K562 (cell line): ENCODE data around the gene PLEKHA7. TPM values are rescaled to one million over a fixed set of nuclear protein-coding genes. Genes with fewer than 3 reads are reported as not detected.

ENCODE experiments used
- ATAC-seq: fragments of 200-7000 bp; cut with Tn5 transposase; 3 replicates; pipeline ENCODE4 v1.9.1; 2020; ENCODE audit warnings: moderate library complexity
- BruUV-seq: library from RNA; stranded (reverse); fragments of 400-500 nt; replicated peaks from 2 replicates; lab custom pipeline; 2021; lab: Mats Ljungman, UMichigan
- CTCF ChIA-PET: fragments of 300-600 bp; formaldehyde crosslinking; extraction: SDS; loops from one replicate; lab custom pipeline; 2021; ENCODE audit warnings: low intra/inter-chr PET ratio; lab: Yijun Ruan, JAX
- POLR2A ChIA-PET: fragments of 300-600, 350-650 bp; sonication (Branson Sonifier 250); formaldehyde crosslinking; extraction: SDS; loops from one replicate; lab custom pipeline; 2021; ENCODE audit warnings: antibody characterized with exemption, inconsistent platforms; lab: Yijun Ruan, JAX
- DNase-seq, 4 experiments: peaks; one replicate each; pipeline versions ENCODE4 v3.0.0 to v3.0.0-alpha.2; 2011 to 2018; ENCODE audit warnings: low spot score in 3 of 4, mixed read lengths in 3 of 4; ENCODE audit errors: extremely low read depth in 1 of 4
- FAIRE-seq: peaks from 2 replicates; lab custom pipeline; 2011; peaks lifted over from hg19 to GRCh38; lab: Jason Lieb, UNC
- H2AFZ ChIP-seq: 2 replicates; pipeline ENCODE4 v1.6.0; 2011; ENCODE audit warnings: low read depth, low read length, control low read depth, inconsistent platforms
- H3K27ac ChIP-seq: fragments of 200-600 bp; 3 replicates; pipeline ENCODE4 v1.8.0; 2011; ENCODE audit warnings: low read depth, mild to moderate bottlenecking, control low read depth, inconsistent platforms, low read length, moderate library complexity, mixed read lengths; ENCODE audit errors: extremely low read depth
- H3K27me3 ChIP-seq, 2 experiments: fragments of 300-600 bp in 1 of 2; 2 replicates in 1 of 2; 3 replicates in 1 of 2; pipeline versions ENCODE4 v1.6.0 to v1.8.0; 2011; ENCODE audit warnings: inconsistent platforms in 2 of 2, low read length in 2 of 2, mild to moderate bottlenecking in 1 of 2, mixed read lengths in 1 of 2, moderate library complexity in 1 of 2; ENCODE audit not compliant: control insufficient read depth in 2 of 2, insufficient read depth in 2 of 2
- H3K36me3 ChIP-seq: fragments of 300-600 bp; 3 replicates; pipeline ENCODE4 v1.8.0; 2011; ENCODE audit warnings: mild to moderate bottlenecking, low read length, inconsistent platforms; ENCODE audit not compliant: control insufficient read depth, insufficient read depth
- H3K4me1 ChIP-seq, 2 experiments: fragments of 200-600 bp in 1 of 2; replicated peaks in 1 of 2; 2 replicates in 1 of 2; 3 replicates in 1 of 2; pipeline versions ENCODE4 v1.5.1 to v1.8.0; 2011; ENCODE audit warnings: inconsistent platforms in 2 of 2, low read length in 2 of 2, mild to moderate bottlenecking in 1 of 2, mixed read lengths in 1 of 2, moderate library complexity in 1 of 2; ENCODE audit not compliant: control insufficient read depth in 2 of 2, insufficient read depth in 2 of 2
- H3K4me2 ChIP-seq: 2 replicates; pipeline ENCODE4 v1.6.1; 2011; ENCODE audit warnings: low read length, control low read depth, inconsistent platforms, mixed read lengths; ENCODE audit not compliant: insufficient read depth
- H3K4me3 ChIP-seq: fragments of 200-600 bp; sonication (generic), shearing (Covaris generic); 2 replicates; pipeline ENCODE4 v1.5.1; 2016; ENCODE audit warnings: control low read depth, inconsistent platforms
- H3K79me2 ChIP-seq: fragments of 200-600 bp; 3 replicates; pipeline ENCODE4 v1.8.0; 2011; ENCODE audit warnings: low read length, inconsistent platforms; ENCODE audit not compliant: control insufficient read depth, insufficient read depth
- H3K9ac ChIP-seq, 2 experiments: 2 replicates each; pipeline versions ENCODE4 v1.6.0 to v1.6.1; 2011; ENCODE audit warnings: low read depth in 2 of 2, low read length in 2 of 2, control low read depth in 1 of 2, inconsistent platforms in 1 of 2, mild to moderate bottlenecking in 1 of 2, mixed read lengths in 1 of 2; ENCODE audit not compliant: insufficient read depth in 1 of 2
- H3K9me1 ChIP-seq: one replicate; pipeline ENCODE4 v1.6.0; 2011; ENCODE audit warnings: inconsistent platforms, mild to moderate bottlenecking, low read length, moderate library complexity; ENCODE audit not compliant: control insufficient read depth, insufficient read depth
- H3K9me3 ChIP-seq: replicated peaks from 2 replicates; pipeline ENCODE4 v1.5.1; 2011; ENCODE audit warnings: low read depth, low read length, inconsistent platforms; ENCODE audit not compliant: control insufficient read depth, insufficient read depth
- H4K20me1 ChIP-seq: replicated peaks from 2 replicates; pipeline ENCODE4 v1.6.1; 2011; ENCODE audit warnings: low read length, inconsistent platforms, mixed read lengths; ENCODE audit not compliant: control insufficient read depth, insufficient read depth
- CBFA2T3 ChIP-seq: fragments of 450-650 bp; IDR thresholded peaks from 2 replicates; pipeline ENCODE4 v1.6.1; 2017
- CBX5 ChIP-seq: IDR thresholded peaks from 2 replicates; pipeline ENCODE4 v1.6.1; 2014; ENCODE audit warnings: low read depth, borderline replicate concordance
- ILK ChIP-seq: fragments of 450-650 bp; IDR thresholded peaks from 2 replicates; pipeline ENCODE4 v1.6.1; 2016; ENCODE audit warnings: missing genetic modification characterization, low read depth, mild to moderate bottlenecking, missing compliant biosample characterization, moderate library complexity, borderline replicate concordance
- KAT2B ChIP-seq: IDR thresholded peaks from one replicate; pipeline ENCODE4 v1.6.1; 2012; ENCODE audit warnings: low read depth, mild to moderate bottlenecking, control low read depth, inconsistent platforms, low read length, moderate library complexity
- MED1 ChIP-seq: sonication (generic); formaldehyde crosslinking; IDR thresholded peaks from 2 replicates; pipeline ENCODE4 v1.8.1; 2023; ENCODE audit warnings: missing genetic modification reagents, borderline replicate concordance
- RAD21 ChIP-seq, 2 experiments: fragments of 250-450 bp in 1 of 2; fragments of 450-650 bp in 1 of 2; sonication (Bioruptor Pico) in 1 of 2; formaldehyde crosslinking in 1 of 2; IDR thresholded peaks in 1 of 2; conservative IDR thresholded peaks in 1 of 2; 2 replicates each; pipeline versions ENCODE4 v1.4.0 to v1.8.0; 2020 to 2022; ENCODE audit warnings: mild to moderate bottlenecking in 2 of 2, moderate library complexity in 1 of 2
- SP1 ChIP-seq: sonication (generic); formaldehyde crosslinking; IDR thresholded peaks from 2 replicates; pipeline ENCODE4 v1.8.1; 2022; ENCODE audit warnings: mild to moderate bottlenecking, missing genetic modification reagents
- TCF7 ChIP-seq: sonication (generic); IDR thresholded peaks from 2 replicates; pipeline ENCODE4 v1.6.1; 2016; ENCODE audit warnings: antibody characterized with exemption, borderline replicate concordance
- ZNF133 ChIP-seq: fragments of 250-450 bp; sonication (Bioruptor Pico); IDR thresholded peaks from 2 replicates; pipeline ENCODE4 v1.4.0; 2020; ENCODE audit warnings: mild to moderate bottlenecking
- ZNF143 ChIP-seq: sonication (generic); formaldehyde crosslinking; IDR thresholded peaks from 2 replicates; pipeline ENCODE4 v1.9.0; 2022; ENCODE audit warnings: mild to moderate bottlenecking, missing genetic modification reagents
- ZNF780A ChIP-seq: fragments of 250-450 bp; sonication (Bioruptor Pico); IDR thresholded peaks from 2 replicates; pipeline ENCODE4 v1.5.0; 2021; ENCODE audit warnings: mild to moderate bottlenecking
- WGBS: fragments of 100-300 bp; shearing (Covaris generic); methylation state at CpG from one replicate; pipeline ENCODE4 v1.1.6; 2016; ENCODE audit warnings: low coverage, mixed read lengths; ENCODE audit not compliant: insufficient coverage; ENCODE audit errors: missing lambda C conversion rate; 5-methylcytosine and 5-hydroxymethylcytosine counted together
- in situ Hi-C: fragments of 300-500 bp; cut with MboI; formaldehyde crosslinking; loops from 4 replicates; pipeline ENCODE4 v1.15.0; 2018; ENCODE audit warnings: inconsistent platforms, mixed read lengths
- intact Hi-C: fragments of 100-400 bp; cut with micrococcal nuclease; formaldehyde crosslinking; loops from 2 replicates; pipeline ENCODE4 v1.14.2; 2022
- polyA plus RNA-seq, 8 experiments: library from polyadenylated mRNA; depleted of rRNA in 4 of 8; stranded (reverse) in 5 of 8; unstranded in 3 of 8; fragments of >200 nt; fragmentation: Nextera tagmentation in 2 of 8; fragmentation: Illumina TruSeq in 1 of 8; extraction: Ambion mirVana in 2 of 8; extraction: Trizol in 1 of 8; gene quantifications; 2 replicates each; pipeline versions ENCODE4 v1.2.1 to v1.2.3, GENCODE V29; 2011 to 2014; ENCODE audit warnings: inconsistent platforms in 1 of 8, missing spikeins in 1 of 8
- total RNA-seq, 7 experiments: library from RNA; depleted of rRNA in 6 of 7; stranded (reverse); fragments of >200 nt in 6 of 7; fragmentation: Illumina TruSeq in 2 of 7; extraction: Trizol in 2 of 7; gene quantifications; 2 replicates each; pipeline versions ENCODE4 v1.2.1 to v1.2.3, GENCODE V29; 2011 to 2021; ENCODE audit warnings: low replicate concordance in 1 of 7
- TF ChIP-seq, protein P1 (sequence below), 3 experiments: IDR thresholded peaks in 2 of 3; conservative IDR thresholded peaks in 1 of 3; 2 replicates each; pipeline ENCODE4 v1.5.1; 2011 to 2012; ENCODE audit warnings: low read length in 3 of 3, mild to moderate bottlenecking in 3 of 3, control low read depth in 2 of 3, improper control_type of control experiment in 1 of 3, inconsistent platforms in 1 of 3, low read depth in 1 of 3, mixed read lengths in 1 of 3, moderate library complexity in 1 of 3; ENCODE audit not compliant: insufficient read depth in 2 of 3

PLEKHA7 gene
- total and polyA plus RNA-seq, 9 of the 15 experiments (the other 6 are each of a cell fraction or from before 2014, with no cell fraction given) = 0.06 to 0.77 (median 0.20) TPM; not detected in 1

- Histone ChIP-seq H3K4me1 (no peaks in the 10 kb centered on the region), H3K27me3 (peaks cover 3 to 22% of the 10 kb centered on the region in 2 experiments; a peak in 3 of 5 replicates), H3K4me3 (no peak overlapping the region), H2AFZ (no peak overlapping the region), H3K9me3 (no peaks in the 10 kb centered on the region), H3K79me2 (no peaks in the 10 kb centered on the region), H3K27ac (no peak overlapping the region), H4K20me1 (no peaks in the 10 kb centered on the region), H3K9ac (no peak overlapping the region), H3K4me2 (no peak overlapping the region), H3K9me1 (no peaks in the 10 kb centered on the region)
- no peak for FAIRE-seq
- 15% methylated on average over 5 of the region's 5 CpGs for WGBS
- BruUV-seq = no TSS peak
- ChIA-PET POLR2A (interaction anchor here (0.6 kb wide), 1 partner anchor 605 kb away, joined by 3 read pairs; no protein-coding TSS in a partner anchor), CTCF (no interaction called here)
- in situ Hi-C loops (no loop called here), intact Hi-C loops (loop anchor here (10.0 kb wide), 1 partner anchor 250 kb away; the partner anchor contains the start of gene RPS13)
- TF ChIP-seq CBFA2T3 = 0 out of 2 replicates have a peak, but pooled peaks have one; percentile 8
- TF ChIP-seq TCF7 = no peak
- TF ChIP-seq, all 486 proteins: peak for 1
- no peaks in the 10 kb centered on the region for H3K36me3 ChIP-seq
- no peak for ATAC-seq
- DNase-seq = no peak
Measured at GRCh38 chr11:16825101-16825500, 189.1 kb downstream of the PLEKHA7 start.

DNA sequence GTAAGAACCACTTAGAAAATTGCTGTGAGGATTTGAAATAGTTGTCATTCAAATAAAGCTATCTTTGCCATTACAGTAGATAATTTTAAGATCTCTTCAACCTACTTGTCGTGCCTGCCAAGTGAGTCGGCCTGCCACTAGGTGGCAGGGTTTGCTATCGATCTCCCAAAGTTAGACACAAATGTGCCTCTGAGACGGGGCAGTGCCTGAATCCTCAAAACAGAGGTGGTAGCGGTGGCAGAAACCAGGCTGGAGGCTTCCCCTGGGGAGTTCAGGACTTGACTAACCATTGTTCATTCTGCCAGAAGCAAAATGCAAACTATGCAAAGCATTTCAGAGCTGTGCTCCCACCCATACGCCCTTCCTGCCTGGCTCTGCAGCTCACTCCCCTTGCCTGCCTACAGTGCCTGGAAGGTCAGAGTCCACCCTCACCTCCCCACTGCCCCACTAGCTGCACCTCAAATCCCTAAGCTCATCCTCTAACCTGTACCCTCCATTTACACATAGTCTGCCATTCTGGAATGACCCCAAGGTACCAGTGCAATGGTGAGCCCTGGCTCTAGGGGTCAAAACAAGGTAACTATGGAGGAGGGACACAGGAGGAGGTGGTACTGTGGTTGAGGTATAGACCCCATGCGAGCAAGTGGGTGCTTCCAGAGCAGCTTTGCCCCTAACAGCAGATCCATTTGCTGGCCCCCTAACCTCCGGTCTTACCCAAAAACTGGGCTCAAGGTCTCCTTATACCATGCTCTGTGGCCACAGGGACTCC, 193.7 kb downstream of the PLEKHA7 start:
- Histone ChIP-seq H3K4me3 (no peak overlapping the region), H2AFZ (peak overlapping the region; percentile 53; the same call in 1 of the 2 replicates), H3K4me2 (no peak overlapping the region), H3K9me1 (no peaks in the 10 kb centered on the region), H3K36me3 (no peaks in the 10 kb centered on the region), H3K9me3 (no peaks in the 10 kb centered on the region), H3K4me1 (peaks cover 0 to 5% of the 10 kb centered on the region in 2 experiments; a peak in 1 of 5 replicates), H4K20me1 (no peaks in the 10 kb centered on the region), H3K27ac (no peak overlapping the region), H3K79me2 (no peaks in the 10 kb centered on the region), H3K27me3 (peaks cover 26 to 34% of the 10 kb centered on the region in 2 experiments), H3K9ac (0 out of 4 replicates have a peak overlapping the region, but pooled peaks of 1 of the 2 experiments have one; percentile 3)
- FAIRE-seq = peak; percentile 97
- WGBS = 15% methylated on average over 8 of the region's 8 CpGs
- BruUV-seq = no TSS peak
- ChIA-PET POLR2A (interaction anchor here (0.5 to 0.9 kb wide), 4 partner anchors 10 to 260 kb away, joined by 3 to 4 read pairs (median 4); no protein-coding TSS in a partner anchor), CTCF (interaction anchor here (0.6 to 1.8 kb wide), 5 partner anchors 61 to 684 kb away, joined by 3 to 4 read pairs (median 4); no protein-coding TSS in a partner anchor)
- peak; percentile 92 for ATAC-seq
- intact Hi-C loops (loop anchor here (1.0 to 10.0 kb wide), 4 partner anchors 33 to 254 kb away; partner anchors contain the start of gene RPS13), in situ Hi-C loops (loop anchor here (5.0 kb wide), 1 partner anchor 57 kb away; no protein-coding TSS in a partner anchor)
- peak; percentile 69 to 82 (median 70) for DNase-seq
- TF ChIP-seq ZNF143 (CRISPR knock-in tag) (no peak), CBX5 (no peak), ILK (no peak), SP1 (CRISPR knock-in tag) (no peak), KAT2B (no peak), MED1 (CRISPR knock-in tag) (no peak), ZNF133 (no peak), ZNF780A (CRISPR knock-in tag) (no peak), RAD21 (CRISPR knock-in tag; conservative IDR thresholded peaks at IDR 0.05 in 1 of 2, IDR thresholded peaks at IDR 0.05 in 1 of 2) (peak; percentile 70 to 88)
- TF ChIP-seq, protein P1, sequence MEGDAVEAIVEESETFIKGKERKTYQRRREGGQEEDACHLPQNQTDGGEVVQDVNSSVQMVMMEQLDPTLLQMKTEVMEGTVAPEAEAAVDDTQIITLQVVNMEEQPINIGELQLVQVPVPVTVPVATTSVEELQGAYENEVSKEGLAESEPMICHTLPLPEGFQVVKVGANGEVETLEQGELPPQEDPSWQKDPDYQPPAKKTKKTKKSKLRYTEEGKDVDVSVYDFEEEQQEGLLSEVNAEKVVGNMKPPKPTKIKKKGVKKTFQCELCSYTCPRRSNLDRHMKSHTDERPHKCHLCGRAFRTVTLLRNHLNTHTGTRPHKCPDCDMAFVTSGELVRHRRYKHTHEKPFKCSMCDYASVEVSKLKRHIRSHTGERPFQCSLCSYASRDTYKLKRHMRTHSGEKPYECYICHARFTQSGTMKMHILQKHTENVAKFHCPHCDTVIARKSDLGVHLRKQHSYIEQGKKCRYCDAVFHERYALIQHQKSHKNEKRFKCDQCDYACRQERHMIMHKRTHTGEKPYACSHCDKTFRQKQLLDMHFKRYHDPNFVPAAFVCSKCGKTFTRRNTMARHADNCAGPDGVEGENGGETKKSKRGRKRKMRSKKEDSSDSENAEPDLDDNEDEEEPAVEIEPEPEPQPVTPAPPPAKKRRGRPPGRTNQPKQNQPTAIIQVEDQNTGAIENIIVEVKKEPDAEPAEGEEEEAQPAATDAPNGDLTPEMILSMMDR (IDR thresholded peaks at IDR 0.05 in 2 of 3, conservative IDR thresholded peaks at IDR 0.05 in 1 of 3; ENCODE audit: insufficient read depth in 2 of 3, low read depth in 1 of 3, low read length in 3 of 3) = peak; percentile 80 to 91 (median 87)
